NCI-H1417 treated with DMSO at 0.1 percent for 48 hours (cell line): Measurements from ENCODE around the gene SMARCA4.

Source experiments
- DNase-seq: peaks from one replicate; lab custom pipeline; 2025; lab: John Stamatoyannopoulos, UW

SMARCA4 gene

DNA sequence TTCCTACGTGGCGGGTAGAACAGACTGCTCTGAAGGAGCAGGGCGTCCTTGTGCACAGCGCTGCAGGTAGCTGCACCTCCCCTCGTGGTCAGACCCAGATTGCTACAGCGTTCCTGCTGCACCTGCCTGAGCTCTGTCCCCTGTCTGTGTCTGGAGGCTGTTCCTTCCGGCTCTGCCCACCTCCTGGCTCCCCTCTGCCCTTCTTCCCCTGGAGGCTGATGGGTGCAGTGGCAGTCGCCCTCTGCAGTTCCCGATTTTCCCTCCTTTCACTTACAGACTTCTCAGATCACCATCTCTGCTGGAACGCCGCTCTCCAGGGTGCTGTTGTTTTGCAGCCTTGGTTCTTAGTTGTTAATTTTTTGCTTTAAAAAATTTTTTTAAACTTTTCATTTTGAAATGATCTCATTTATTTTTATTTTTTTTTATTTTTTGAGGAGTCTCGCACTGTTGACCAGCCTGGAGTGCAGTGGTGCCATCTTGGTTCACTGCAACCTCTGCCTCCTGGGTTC, 53.6 kb downstream of the SMARCA4 start:
- no peak for DNase-seq

GRCh38 chr19:11016631-11017030, 55.8 kb downstream of the SMARCA4 start:
- DNase-seq: no peak

- DNase-seq: no peak
Observed at GRCh38 chr19:11017275-11018035, 56.6 kb downstream of the SMARCA4 start.

GRCh38 chr19:11018179-11018578, 57.3 kb downstream of the SMARCA4 start:
- DNase-seq: no peak

- no peak for DNase-seq
Observed at GRCh38 chr19:11018763-11019162, 57.9 kb downstream of the SMARCA4 start.

GRCh38 chr19:11019262-11019661, 58.4 kb downstream of the SMARCA4 start:
- DNase-seq: no peak

DNA sequence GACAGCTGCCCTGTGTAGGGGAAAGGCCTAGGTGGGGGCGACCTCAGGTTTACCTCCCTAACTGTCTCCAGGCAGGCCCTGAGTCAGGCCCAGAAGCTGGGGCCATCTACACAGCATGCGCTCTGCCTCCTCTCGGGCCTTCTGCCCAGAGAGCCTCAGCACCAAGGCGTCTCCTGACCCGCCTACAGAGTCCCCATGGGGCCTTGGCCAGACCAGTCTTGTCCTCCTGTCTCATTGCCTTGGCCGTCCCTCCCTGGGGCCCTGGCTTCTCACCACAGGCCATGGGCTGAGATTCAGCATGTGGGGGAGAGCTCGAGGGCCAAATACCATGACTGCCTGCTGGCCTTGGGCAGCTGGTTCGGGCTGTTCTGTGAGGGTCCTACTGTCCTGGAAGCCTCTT, 59.0 kb downstream of the SMARCA4 start:
- DNase-seq: no peak

DNA sequence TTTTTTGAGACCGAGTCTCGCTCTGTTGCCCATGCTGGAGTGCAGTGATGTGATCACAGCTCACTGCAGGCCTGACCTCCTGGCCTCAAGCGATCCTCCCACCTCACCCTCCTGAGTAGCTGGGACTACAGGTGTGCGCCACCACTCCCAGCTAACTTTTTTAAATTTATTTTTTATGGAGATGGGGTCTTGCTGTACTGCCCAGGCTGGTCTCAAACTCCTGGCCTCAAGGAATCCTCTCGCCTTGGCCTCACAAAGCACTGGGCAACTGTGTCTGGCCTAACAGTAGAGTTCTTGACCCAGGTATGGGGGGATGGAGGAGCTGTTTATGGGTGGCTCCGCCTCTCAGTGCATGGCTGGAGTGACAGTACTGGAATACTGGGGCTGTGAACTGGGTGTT, 59.6 kb downstream of the SMARCA4 start:
- DNase-seq: no peak

GRCh38 chr19:11020982-11021759, 60.3 kb downstream of the SMARCA4 start:
- no peak for DNase-seq

DNA sequence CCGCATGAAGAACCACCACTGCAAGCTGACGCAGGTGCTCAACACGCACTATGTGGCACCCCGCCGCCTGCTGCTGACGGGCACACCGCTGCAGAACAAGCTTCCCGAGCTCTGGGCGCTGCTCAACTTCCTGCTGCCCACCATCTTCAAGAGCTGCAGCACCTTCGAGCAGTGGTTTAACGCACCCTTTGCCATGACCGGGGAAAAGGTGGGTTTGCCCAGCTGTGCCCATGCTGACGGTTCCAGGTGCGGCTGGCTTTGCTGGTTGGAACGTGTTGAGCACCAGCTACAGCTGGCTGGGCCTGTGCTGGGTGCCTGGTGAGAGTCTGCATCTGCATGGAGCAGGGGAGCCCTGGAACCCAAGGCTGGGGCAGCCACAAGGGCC, 60.9 kb downstream of the SMARCA4 start:
- no peak for DNase-seq

GRCh38 chr19:11023016-11023415, 62.2 kb downstream of the SMARCA4 start:
- DNase-seq: no peak

GRCh38 chr19:11023710-11024109, 62.9 kb downstream of the SMARCA4 start:
- no peak for DNase-seq

- no peak for DNase-seq
Observed at GRCh38 chr19:11024259-11024658, 63.4 kb downstream of the SMARCA4 start.

DNA sequence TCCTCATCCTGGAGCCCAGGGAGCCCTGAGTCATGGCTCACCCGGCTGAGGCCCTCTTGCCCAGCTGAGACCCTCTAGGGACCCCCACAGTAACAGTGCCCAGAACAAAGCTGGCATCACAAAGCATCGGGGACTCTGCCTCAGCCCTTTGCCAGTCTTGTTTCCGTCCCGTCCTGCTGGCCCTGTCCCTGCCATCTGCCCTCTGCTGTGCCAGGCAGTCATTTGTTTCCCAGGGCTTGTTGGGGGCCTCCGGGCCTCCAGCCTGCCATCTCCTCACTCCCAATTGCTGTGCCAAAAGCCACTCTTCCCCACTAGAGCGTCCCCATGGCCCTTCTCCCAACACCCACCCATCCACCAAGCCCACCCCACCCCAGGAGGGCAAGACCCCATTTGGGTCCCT, 64.2 kb downstream of the SMARCA4 start:
- DNase-seq: no peak

DNA sequence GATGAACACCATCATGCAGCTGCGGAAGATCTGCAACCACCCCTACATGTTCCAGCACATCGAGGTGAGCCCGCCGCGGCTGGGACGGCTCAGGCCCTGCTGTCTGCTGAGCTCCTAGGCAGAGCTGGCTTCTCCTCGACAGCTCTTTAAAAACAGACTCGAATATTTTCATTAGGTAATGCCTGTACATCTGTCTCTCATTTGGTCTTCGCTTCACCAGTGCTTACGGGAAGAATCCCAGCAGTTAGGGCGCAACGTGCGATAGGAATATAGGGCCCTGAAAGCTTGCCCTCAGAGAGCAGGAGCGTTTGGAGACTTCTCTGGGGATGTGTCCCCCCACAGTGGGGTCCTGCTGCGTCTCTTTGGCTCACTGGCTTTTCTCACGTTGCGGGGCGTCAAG, 64.6 kb downstream of the SMARCA4 start:
- DNase-seq: no peak

GRCh38 chr19:11025997-11026396, 65.2 kb downstream of the SMARCA4 start:
- DNase-seq: no peak

DNA sequence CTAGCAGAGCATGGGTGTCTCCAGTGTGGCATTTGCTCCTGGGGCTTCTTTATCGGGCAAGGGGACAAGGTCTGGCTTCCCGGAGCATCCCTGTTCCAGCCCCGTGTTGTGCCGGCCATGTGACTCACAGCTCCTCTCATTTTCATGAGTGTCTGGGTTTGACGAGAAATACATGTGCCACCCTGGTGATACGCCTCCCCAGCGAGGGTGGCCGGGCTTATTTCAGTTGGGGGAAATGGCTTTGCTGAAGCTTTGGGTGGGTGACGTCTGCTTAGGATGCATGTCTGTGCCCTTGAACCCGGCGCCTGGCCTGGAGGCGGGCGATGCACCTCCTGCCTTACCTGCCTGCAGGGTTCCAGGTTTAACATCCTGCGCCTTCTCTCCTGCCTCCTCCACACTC, 66.6 kb downstream of the SMARCA4 start:
- DNase-seq: no peak

- DNase-seq: no peak
Observed at GRCh38 chr19:11028146-11028545, 67.3 kb downstream of the SMARCA4 start.

DNA sequence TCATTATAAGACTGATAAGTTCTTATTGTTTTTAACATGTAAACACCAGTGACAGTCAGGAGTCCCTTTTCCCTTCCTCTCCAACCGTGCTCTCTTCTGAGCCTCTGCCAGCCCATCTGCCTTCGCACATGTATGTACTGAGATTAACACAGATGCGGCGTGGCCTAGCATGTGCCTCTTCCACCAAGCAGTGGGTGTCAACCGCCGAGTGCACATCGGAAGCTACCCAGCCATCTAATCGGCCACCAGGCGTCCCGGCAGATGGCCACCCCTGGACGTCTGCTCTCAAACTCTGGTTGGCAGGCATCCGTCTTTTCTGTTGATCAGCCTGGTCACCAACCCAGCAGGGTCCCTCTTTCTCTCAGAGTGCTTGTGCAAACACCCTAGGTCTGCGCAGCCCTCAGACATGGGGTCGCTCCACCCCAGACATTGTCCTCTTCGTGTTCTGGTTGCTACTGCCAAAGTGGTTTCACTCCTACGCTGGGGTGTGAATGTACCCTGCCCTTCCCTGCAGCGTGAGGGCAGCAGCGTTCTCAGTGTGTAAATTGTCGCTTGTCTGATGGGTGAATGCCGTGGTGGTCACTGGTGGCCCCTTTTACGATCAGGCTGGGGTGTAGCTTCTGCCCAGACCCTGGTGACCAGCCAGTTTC, 70.7 kb downstream of the SMARCA4 start:
- no peak for DNase-seq

DNA sequence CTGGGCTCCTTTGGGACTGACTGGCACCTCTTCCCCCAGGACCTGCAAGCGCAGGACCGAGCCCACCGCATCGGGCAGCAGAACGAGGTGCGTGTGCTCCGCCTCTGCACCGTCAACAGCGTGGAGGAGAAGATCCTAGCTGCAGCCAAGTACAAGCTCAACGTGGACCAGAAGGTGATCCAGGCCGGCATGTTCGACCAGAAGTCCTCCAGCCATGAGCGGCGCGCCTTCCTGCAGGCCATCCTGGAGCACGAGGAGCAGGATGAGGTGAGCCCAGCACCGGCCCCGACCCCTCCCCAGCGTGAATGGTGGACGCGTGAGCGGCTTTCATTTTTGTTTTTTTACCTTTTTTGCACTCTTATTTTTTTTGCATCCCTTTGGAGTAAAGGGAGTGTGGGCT, 72.4 kb downstream of the SMARCA4 start:
- no peak for DNase-seq

DNA sequence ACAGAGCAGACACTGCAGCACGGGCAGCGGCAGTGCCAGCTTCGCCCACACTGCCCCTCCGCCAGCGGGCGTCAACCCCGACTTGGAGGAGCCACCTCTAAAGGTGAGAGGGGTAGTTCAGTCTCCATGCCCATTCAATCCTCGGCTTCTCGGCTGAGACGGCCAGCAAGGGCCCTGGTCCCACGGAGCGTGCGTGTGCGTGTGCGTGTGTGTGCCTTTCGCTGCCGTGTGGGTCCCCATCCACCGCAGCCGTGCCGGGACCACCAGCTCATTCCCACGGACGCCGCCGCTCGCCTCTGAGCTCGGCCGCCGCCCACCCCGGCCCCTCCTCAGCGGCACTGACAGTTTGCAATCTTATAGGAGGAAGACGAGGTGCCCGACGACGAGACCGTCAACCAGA, 72.9 kb downstream of the SMARCA4 start:
- DNase-seq: no peak

DNA sequence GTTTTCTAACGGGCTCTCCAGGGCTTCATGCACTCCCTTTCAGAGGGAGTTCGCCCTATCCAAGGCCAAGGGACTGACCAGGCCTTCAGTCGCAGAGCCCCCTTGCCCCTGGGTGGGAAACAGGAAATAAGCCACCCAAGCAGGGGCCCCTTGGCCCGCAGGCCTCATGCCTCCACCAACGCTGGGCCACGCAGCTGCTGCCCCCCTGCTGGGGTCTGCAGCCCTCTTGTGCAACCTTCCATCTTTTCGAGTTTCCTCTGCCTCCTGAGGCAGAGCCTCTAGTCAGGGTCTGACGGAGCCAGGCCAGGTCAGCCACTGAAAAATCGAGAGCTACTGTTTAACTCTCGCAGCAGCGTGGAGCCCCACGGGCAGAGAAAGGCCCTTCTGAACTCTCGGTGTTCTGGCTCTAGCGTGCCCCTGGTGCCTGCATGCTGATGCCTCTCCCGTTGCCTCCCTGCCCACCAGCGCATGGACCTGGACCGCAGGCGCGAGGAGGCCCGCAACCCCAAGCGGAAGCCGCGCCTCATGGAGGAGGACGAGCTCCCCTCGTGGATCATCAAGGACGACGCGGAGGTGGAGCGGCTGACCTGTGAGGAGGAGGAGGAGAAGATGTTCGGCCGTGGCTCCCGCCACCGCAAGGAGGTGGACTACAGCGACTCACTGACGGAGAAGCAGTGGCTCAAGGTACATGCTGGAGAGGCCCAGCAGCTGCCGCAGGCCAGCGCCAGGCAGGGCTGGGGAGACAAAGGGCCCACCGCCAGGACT, 73.8 kb downstream of the SMARCA4 start:
- DNase-seq: no peak
